OCI-LY1 (cell line): Measurements from ENCODE around the gene PDLIM3.

Source experiments
- H2AFZ ChIP-seq: fragments of 200-600 bp; sonication (generic), shearing (Covaris generic); 2 replicates; pipeline ENCODE4 v1.6.0; 2014; ENCODE audit warnings: antibody characterized with exemption, mild to moderate bottlenecking, low read length
- H3F3A ChIP-seq: fragments of 200-600 bp; sonication (generic), shearing (Covaris generic); 2 replicates; pipeline ENCODE4 v1.6.0; 2014; ENCODE audit warnings: mild to moderate bottlenecking, antibody characterized with exemption, low read length, moderate library complexity; ENCODE audit not compliant: insufficient read depth
- H3K27ac ChIP-seq: fragments of 200-600 bp; sonication (generic); 2 replicates; pipeline ENCODE4 v1.5.1; 2014; ENCODE audit warnings: low read length, mixed run types, mild to moderate bottlenecking, low read depth; ENCODE audit not compliant: poor library complexity, severe bottlenecking
- H3K27me3 ChIP-seq: fragments of 200-600 bp; sonication (generic); 2 replicates; pipeline ENCODE4 v1.6.0; 2014; ENCODE audit warnings: antibody characterized with exemption, mild to moderate bottlenecking, low read length, moderate library complexity; ENCODE audit not compliant: insufficient read depth
- H3K36me3 ChIP-seq: fragments of 200-600 bp; sonication (generic); 2 replicates; pipeline ENCODE4 v1.6.1; 2014; ENCODE audit warnings: mild to moderate bottlenecking, antibody characterized with exemption, low read length, moderate library complexity, mixed read lengths; ENCODE audit not compliant: insufficient read depth
- H3K4me1 ChIP-seq: fragments of 200-600 bp; sonication (generic); 2 replicates; pipeline ENCODE4 v1.5.1; 2014; ENCODE audit warnings: mild to moderate bottlenecking, low read length, moderate library complexity; ENCODE audit not compliant: insufficient read depth, severe bottlenecking
- H3K4me2 ChIP-seq: fragments of 200-600 bp; sonication (generic), shearing (Covaris generic); 2 replicates; pipeline ENCODE4 v1.6.1; 2014; ENCODE audit warnings: low read length
- H3K4me3 ChIP-seq: fragments of 200-600 bp; sonication (generic); 2 replicates; pipeline ENCODE4 v1.5.1; 2014; ENCODE audit warnings: low read length, low read depth, mild to moderate bottlenecking, mixed read lengths; ENCODE audit not compliant: poor library complexity, severe bottlenecking
- H3K79me2 ChIP-seq: fragments of 200-600 bp; shearing (Covaris generic); 2 replicates; pipeline ENCODE4 v1.6.1; 2016; ENCODE audit warnings: mixed run types, low read length, mixed read lengths; ENCODE audit not compliant: insufficient read depth
- H3K9ac ChIP-seq: fragments of 200-600 bp; sonication (generic), shearing (Covaris generic); 2 replicates; pipeline ENCODE4 v1.6.1; 2014; ENCODE audit warnings: mild to moderate bottlenecking, low read length, mixed read lengths
- H3K9me2 ChIP-seq: fragments of 200-600 bp; sonication (generic), shearing (Covaris generic); 2 replicates; pipeline ENCODE4 v1.6.1; 2014; ENCODE audit warnings: low read depth, mild to moderate bottlenecking, low read length, mixed read lengths
- H3K9me3 ChIP-seq: fragments of 200-600 bp; shearing (Covaris generic); 2 replicates; pipeline ENCODE4 v1.6.1; 2014; ENCODE audit warnings: low read length, mixed read lengths
- H4K20me1 ChIP-seq: fragments of 200-600 bp; sonication (generic), shearing (Covaris generic); 2 replicates; pipeline ENCODE4 v1.6.0; 2016; ENCODE audit warnings: mild to moderate bottlenecking, low read length; ENCODE audit not compliant: insufficient read depth
- CTCF ChIP-seq: fragments of 200-600 bp; sonication (generic), shearing (Covaris generic); IDR thresholded peaks from 2 replicates; pipeline ENCODE4 v1.5.1; 2017; ENCODE audit warnings: mild to moderate bottlenecking, antibody characterized with exemption, low read length, moderate library complexity, mixed read lengths
- EZH2 ChIP-seq: fragments of 200-600 bp; sonication (generic), shearing (Covaris generic); IDR thresholded peaks from 2 replicates; pipeline ENCODE4 v1.8.0; 2017; ENCODE audit warnings: borderline replicate concordance, mixed run types, mild to moderate bottlenecking, antibody characterized with exemption, low read length, moderate library complexity, mixed read lengths

The PDLIM3 gene

DNA sequence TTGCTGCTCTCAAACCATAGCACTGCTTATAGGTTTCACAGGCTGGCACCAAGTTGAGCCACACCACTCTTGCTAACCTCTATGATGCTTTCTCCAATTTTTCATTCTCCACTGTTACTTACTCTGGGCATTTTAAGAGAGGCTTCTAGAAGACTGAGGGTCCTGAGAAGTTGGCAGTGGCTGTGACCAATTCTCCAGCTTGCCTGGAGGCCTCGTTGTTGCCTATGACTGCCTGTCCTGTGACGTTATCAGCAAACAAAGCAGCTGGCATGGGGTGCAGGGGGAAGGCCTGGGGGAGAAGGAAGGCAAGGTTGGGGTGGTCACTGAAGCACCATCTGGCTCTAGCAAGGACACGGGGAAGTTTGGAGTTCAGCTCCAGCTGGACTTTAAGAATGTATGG, 30.4 kb upstream of the PDLIM3 start:
- Histone ChIP-seq H3K4me1 (no peaks in the 10 kb centered on the region), H3F3A (no peaks in the 10 kb centered on the region), H2AFZ (no peak overlapping the region), H3K4me2 (no peak overlapping the region), H3K9ac (no peak overlapping the region), H3K9me3 (0 out of 2 replicates have a peak, but pooled peaks cover 4% of the 10 kb centered on the region), H3K27me3 (peaks cover 3% of the 10 kb centered on the region; the same call in 1 of the 2 replicates), H3K4me3 (no peak overlapping the region), H3K36me3 (no peaks in the 10 kb centered on the region; the same call in 1 of the 2 replicates), H3K27ac (no peak overlapping the region), H3K9me2 (no peaks in the 10 kb centered on the region), H4K20me1 (no peaks in the 10 kb centered on the region), H3K79me2 (no peaks in the 10 kb centered on the region)
- TF ChIP-seq EZH2 (no peak), CTCF (no peak)

GRCh38 chr4:185564349-185564748, 29.0 kb upstream of the PDLIM3 start:
- Histone ChIP-seq H3K4me3 (no peak overlapping the region), H4K20me1 (no peaks in the 10 kb centered on the region), H3K79me2 (no peaks in the 10 kb centered on the region), H3K4me1 (no peaks in the 10 kb centered on the region), H3K9ac (no peak overlapping the region), H3F3A (no peaks in the 10 kb centered on the region), H3K9me2 (no peaks in the 10 kb centered on the region), H3K9me3 (0 out of 2 replicates have a peak, but pooled peaks cover 4% of the 10 kb centered on the region), H3K4me2 (no peak overlapping the region), H2AFZ (no peak overlapping the region), H3K27ac (no peak overlapping the region), H3K27me3 (peaks cover 3% of the 10 kb centered on the region; the same call in 1 of the 2 replicates), H3K36me3 (no peaks in the 10 kb centered on the region; the same call in 1 of the 2 replicates)
- TF ChIP-seq EZH2 (no peak), CTCF (no peak)

DNA sequence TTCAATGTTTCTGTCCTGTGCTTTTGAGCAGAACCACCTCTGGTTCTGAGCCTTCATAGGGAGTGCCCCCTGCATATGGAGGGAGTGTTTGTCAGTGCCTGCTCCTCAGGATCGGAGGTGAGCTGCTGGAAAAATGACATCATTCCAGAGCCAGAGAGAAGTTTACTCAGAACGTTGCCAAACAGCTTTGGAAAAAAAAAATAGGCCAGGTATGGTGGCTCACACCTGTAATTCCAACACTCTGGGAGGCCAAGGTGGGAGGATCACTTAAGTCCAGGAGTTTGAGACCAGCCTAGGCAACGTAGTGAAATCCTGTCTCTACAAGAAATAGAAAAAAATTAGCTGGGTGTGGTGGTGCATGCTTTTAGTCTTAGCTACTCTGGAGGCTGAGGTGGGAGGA, 27.2 kb upstream of the PDLIM3 start:
- Histone ChIP-seq H3K9me2 (no peaks in the 10 kb centered on the region), H3K36me3 (no peaks in the 10 kb centered on the region; the same call in 1 of the 2 replicates), H3K9me3 (0 out of 2 replicates have a peak, but pooled peaks cover 4% of the 10 kb centered on the region), H3F3A (no peaks in the 10 kb centered on the region), H2AFZ (no peak overlapping the region), H3K27ac (no peak overlapping the region), H3K27me3 (peaks cover 3% of the 10 kb centered on the region; the same call in 1 of the 2 replicates), H3K4me2 (no peak overlapping the region), H4K20me1 (no peaks in the 10 kb centered on the region), H3K4me1 (no peaks in the 10 kb centered on the region), H3K4me3 (no peak overlapping the region), H3K79me2 (no peaks in the 10 kb centered on the region), H3K9ac (no peak overlapping the region)
- TF ChIP-seq CTCF (no peak), EZH2 (no peak)
